SIG-M5 treated with dmso at 0.1 percent for 504 hours (cell line): ENCODE data around the gene CALHM1.

Source experiments
- DNase-seq: peaks from one replicate; lab custom pipeline; 2025; ENCODE audit not compliant: unreplicated experiment; lab: John Stamatoyannopoulos, UW

Gene CALHM1

GRCh38 chr10:103456074-103456660, 2.5 kb downstream of the CALHM1 start:
- DNase-seq: no peak

DNA sequence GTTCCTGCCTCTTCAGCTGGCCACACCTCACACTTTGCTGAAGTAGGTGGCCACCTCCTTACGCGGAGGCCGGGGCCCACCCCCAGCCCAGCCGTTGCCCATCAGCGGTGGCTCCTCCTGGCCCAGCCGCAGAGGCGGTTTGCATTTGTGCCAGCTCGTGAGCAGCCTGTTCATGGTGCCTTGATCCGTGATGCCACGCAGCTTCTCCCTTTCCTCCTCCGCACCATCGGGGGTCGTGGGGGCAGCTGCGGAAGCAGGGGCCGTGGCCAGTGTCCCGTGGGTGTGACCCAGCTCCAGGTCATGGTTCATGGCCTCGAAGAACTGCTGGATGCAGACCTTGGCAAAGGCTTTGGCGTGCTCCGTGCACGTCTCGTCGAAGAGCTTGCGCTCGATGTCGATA, 3.5 kb downstream of the CALHM1 start:
- DNase-seq: no peak

DNA sequence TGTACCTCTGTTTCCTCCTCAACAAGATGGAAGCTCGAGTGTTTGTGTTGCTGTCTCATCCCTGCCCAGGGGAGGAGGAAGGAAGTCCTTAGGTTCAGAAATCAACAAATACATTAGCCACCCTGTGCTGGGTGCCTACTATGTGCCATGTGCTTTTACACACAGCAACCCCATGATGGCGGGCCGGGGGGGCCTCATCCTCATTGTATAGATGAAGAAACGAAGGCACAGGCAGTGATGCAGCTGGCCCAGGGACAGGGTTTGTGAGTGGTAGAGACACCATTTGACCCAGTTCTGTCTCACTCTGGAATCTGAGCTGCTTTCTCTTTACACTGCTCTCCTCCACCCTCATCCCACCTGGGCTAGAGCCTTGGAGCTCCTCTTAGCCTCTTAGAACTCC, 4.7 kb downstream of the CALHM1 start:
- no peak for DNase-seq

GRCh38 chr10:103452506-103453230, 6.0 kb downstream of the CALHM1 start:
- no peak for DNase-seq

GRCh38 chr10:103451831-103452505, 6.7 kb downstream of the CALHM1 start, which contains the start of gene CALHM2:
CALHM2 (minus strand) TSS chr10:103452370; CDS start chr10:103449941, 2,429 bp downstream.
- peak; percentile 44 for DNase-seq

DNA sequence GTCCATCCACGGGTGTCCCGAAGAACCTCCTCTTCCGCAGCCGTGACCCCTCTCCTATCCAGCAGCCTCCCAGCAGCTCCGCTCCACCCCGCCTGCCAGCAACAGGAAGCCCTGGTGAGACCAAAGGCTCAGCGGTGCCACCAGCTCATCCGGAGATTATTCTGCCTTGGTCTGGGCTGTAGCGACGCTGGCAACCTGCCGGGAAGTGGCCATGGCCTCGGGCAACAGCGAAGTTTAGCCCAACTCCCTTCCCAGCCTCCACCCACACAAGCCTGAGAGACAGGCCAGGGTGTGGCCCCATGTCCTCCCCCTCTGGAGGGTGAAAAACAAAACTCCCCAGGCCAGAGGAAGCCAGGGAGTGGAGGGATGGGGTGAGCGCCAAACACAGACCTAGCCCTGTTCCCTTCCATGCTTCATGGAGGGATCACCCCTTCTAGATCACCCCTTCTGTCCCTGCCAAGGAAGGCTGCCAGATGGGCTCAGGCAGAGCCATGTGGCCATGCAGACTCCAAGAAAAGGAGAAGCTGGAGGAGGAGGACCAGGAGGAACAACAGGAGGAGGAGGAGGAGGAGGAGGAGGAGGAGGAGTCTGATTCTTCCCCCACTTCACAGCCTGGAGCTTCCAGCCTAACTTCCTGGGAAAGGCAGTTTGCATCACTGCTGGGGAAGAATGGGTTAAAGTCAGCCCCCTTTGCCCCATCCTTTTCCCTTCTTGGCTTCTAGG, 7.4 kb downstream of the CALHM1 start:
- DNase-seq: peak; percentile 13

DNA sequence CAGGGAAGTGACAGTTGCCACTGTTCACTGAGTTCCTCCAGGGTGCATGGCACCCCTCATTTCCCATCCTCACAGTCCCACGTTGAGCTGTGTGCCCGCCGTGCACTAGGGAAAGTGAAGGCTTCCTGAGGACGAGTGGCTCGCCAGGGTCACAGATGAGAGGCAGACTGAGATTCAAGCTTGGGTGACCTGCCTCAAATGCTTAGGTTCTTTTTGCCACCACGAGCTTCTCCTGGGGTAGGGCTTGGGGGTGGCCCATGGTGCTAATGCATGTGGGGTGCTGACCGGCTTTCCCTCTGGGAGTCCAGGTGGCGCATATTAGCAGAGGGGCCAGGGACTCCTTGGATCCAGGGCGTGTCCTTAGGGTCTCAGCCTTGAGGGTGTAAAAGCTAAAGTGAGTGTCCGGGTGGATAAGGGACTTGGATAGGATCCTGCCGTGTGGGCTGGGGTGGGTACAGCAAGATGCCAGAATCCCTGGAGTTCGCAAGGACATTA, 8.5 kb downstream of the CALHM1 start:
- DNase-seq: no peak

DNA sequence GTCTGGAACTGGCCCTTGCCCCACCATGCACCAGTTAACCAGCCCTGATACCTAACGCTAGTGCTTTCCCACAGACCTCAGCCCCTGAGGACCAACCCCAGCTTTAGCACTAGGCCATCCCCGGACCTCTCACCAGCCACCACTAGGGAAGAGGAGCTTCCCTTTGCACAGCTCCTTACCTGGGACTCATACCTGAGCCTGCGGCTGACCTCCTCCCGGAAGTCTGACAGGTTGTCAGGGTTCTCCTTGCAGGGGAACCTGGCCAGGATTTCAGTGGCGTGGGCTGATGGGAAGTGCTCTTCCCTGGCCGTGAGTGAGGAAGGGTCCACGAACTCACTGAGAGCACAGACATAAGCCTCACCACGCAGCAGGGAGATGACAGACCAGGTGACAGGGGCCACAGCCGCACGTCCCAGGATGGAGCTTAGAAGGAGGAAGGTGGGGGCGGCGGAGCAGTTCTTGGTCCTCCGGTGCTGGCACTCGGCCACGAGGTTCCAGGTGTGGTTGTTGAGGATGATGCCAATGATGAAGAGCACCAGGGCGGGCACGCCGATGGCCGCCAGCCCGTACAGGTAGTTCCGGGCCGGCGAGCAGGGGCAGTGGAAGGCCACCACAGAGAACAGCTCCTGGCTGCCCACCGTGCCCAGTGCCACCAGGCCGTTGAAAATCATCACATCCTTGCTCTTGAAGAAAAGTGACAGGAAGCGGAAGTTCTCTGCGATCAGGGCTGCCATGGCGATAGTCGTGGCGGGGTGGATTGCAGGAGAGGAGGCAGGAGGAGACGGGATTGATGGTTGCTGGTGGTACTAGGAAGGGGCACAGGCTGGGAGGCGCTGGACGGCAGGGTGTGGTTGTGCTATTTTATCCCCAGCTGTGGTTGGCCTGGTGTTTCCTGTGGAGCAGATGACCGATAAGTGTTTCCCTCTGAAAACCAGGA, 9.2 kb downstream of the CALHM1 start:
- DNase-seq: no peak

DNA sequence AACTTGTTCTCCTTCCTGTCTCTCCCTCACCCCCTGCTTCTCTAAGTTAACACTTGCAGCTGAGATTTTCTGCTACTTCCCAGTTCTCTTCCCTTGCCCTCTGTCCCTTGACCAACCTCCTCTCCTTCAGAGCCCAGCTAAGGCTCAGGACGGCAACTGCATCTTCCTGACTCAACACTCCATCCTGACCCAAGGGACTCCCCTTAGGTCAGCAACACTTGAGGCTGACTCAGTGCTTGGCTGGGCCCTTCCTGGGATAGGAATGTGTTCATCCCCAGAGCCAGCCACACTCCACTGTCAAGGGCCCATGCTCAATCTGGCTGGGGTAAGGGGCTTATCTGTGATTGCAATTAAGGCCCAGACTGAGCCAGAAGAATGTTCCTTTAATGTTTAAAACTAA, 10.0 kb downstream of the CALHM1 start:
- DNase-seq: no peak

- no peak for DNase-seq
Measured at GRCh38 chr10:103447187-103447586, 11.5 kb downstream of the CALHM1 start.

DNA sequence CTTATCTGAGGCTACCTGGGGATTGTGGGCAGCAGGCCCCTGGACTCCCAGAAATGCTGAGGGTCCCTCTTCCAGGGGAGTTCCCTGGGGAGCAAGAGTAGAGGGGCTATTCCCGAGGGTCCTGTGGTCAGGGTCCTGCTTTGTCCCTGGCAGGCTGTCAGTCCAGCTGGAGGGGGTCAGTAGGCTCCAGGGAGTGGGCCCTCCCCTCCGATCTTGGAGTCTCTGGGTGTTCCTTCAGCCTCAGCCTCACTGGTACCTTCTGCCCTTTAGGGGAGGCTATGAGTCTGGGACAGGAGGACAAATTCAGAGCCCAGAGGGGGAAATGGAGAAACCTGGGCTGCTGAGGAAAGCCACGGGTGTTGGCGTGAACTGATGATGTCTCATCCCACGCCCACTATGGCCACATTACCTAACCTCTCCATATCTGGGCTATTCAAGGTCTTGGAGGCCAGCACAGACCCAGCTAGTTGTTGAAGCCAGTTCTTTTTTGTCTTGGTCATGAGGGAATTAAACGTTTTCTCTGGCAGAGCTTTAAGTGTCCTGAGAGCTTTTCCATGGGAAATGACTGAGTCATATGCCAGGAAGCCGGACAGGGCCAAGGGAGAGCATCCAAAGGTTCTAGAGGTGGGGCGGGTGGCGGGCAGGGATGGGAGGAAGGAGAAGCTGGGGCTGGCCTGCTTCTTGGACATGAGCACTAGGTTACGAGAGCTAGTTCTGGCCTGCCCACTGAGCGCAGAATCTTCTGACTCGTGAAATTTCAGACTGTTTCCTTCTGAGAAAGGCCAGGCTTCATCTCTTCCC, 12.7 kb downstream of the CALHM1 start:
- DNase-seq: no peak

- DNase-seq: no peak
Measured at GRCh38 chr10:103445366-103445765, 13.3 kb downstream of the CALHM1 start.

DNA sequence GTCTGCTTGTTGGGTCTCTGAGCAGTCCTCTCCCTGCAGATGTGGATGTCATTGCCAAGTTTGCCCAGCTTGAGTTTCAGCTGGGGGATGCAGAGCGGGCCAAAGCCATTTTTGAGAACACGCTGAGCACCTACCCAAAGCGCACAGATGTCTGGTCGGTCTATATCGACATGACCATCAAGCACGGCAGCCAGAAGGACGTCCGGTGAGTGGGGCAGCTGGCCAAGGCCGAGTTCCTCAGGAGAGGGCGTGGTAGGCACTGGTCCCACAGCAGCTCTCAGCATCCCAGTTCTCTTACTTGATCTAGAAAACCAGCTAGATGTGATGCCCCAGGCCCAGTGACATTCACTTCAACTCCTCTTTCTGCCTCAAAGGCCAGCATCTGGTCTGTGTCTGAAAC, 14.2 kb downstream of the CALHM1 start:
- no peak for DNase-seq

DNA sequence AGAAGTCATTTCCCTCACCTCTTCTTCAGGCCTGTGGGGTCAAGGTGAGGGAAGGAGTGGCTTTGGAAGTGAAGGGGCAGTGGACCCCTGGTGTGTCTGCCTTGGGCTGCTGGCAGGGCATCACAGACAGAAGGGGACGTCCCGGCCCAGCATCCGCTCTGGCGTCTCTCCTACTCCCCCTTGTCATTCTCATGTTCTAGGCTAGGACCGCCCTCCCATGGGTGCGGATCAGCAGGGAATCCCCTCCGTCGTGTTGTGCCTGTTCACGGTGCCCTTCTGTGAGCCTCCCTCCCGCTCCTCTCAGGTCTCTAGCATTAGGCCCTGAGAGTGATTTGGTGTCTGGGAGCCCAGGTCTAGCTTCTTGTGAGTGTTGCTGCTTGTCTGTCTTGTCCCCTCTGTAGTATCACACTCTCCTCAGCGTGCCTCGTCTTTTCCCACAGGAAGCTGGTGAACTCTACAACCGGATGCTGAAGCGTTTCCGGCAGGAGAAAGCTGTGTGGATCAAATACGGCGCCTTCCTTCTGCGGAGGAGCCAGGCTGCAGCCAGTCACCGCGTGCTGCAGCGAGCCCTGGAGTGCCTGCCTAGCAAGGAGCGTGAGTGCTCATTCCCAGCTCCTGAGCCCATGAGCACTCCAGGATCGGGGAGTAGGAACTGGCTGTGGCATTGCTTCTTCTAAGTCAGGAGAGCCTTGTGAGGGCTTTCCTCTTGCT, 15.1 kb downstream of the CALHM1 start:
- no peak for DNase-seq

DNA sequence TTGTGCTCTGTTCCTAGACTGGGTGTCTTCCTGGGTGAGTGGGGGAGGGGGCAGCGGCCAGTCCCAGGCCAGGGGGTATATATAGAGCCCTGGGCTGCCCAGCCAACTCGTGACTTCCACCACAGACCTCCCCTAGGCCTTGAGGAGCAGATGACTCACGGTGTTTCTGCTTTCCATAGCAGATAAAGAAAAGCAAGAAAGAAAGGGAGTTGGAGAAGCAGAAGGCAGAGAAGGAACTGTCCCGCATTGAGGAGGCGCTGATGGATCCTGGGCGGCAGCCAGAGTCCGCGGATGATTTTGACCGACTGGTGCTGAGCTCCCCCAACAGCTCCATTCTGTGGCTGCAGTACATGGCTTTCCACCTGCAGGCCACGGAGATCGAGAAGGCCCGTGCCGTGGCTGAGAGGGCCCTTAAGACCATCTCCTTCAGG, 16.7 kb downstream of the CALHM1 start:
- no peak for DNase-seq

- DNase-seq: no peak
Measured at GRCh38 chr10:103441611-103442010, 17.1 kb downstream of the CALHM1 start.

- DNase-seq: no peak
Measured at GRCh38 chr10:103441206-103441605, 17.5 kb downstream of the CALHM1 start.

- no peak for DNase-seq
Measured at GRCh38 chr10:103440416-103440815, 18.3 kb downstream of the CALHM1 start.

DNA sequence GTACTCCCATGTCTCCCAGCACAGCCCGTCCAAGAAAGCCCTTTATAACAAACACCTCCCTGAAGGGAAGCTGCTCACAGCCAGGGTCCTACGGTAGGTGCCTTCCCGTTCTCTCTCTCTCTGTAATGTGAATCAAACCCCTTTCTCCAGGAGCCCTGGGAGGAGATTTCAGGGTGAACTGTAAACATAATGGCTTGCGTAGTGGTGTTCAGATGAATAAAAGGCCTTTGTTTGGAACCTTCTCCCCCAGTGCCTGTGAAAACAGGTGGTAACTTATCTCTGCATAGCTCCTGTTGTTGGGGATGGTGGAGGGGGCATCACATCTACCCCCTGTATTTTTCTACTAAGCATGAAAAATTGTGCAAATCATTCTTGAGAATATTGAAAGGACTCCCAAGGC, 18.9 kb downstream of the CALHM1 start:
- DNase-seq: no peak
